Astrocyte of the cerebellum (primary cell): ENCODE results near the gene COPS7A.

Experiments
- DNase-seq: peaks from one replicate; pipeline ENCODE4 v3.0.0-alpha.2; 2011; ENCODE audit warnings: low read depth
- H3K4me3 ChIP-seq: 2 replicates; pipeline ENCODE4 v1.5.1; 2011; ENCODE audit warnings: mild to moderate bottlenecking, low read depth, low read length, moderate library complexity
- CTCF ChIP-seq: IDR thresholded peaks from 2 replicates; pipeline ENCODE4 v1.5.1; 2012; ENCODE audit warnings: low read length, low read depth, moderate library complexity, mild to moderate bottlenecking; ENCODE audit errors: missing control alignments
- in situ Hi-C: cut with HindIII; loops from 2 replicates; pipeline ENCODE4 v1.10.0; 2017; ENCODE audit warnings: low sequenced_read_pairs

COPS7A gene

GRCh38 chr12:6778217-6778573, 54.3 kb downstream of the COPS7A start:
- in situ Hi-C loops, result no loop called here
- H3K4me3 ChIP-seq, result no peak overlapping the region
- no peak for DNase-seq
- TF ChIP-seq CTCF, result no peak

- peak overlapping the region; percentile 30 for H3K4me3 ChIP-seq
- in situ Hi-C loops, result no loop called here
- TF ChIP-seq CTCF, result peak; percentile 92
- peak; percentile 85 for DNase-seq
Observed at GRCh38 chr12:6778574-6779550, 55.0 kb downstream of the COPS7A start.

GRCh38 chr12:6779708-6780432, 56.0 kb downstream of the COPS7A start:
- no peak for TF ChIP-seq CTCF
- DNase-seq, result no peak
- in situ Hi-C loops, result no loop called here
- H3K4me3 ChIP-seq, result no peak overlapping the region

GRCh38 chr12:6780573-6780972, 56.7 kb downstream of the COPS7A start:
- TF ChIP-seq CTCF, result no peak
- in situ Hi-C loops, result no loop called here

More at GRCh38 chr12:6780573-6780972, 56.7 kb downstream of the COPS7A start:
- H3K4me3 ChIP-seq, result no peak overlapping the region
- no peak for DNase-seq
